Esophagus muscularis mucosa (tissue), 4 donors: Measurements from ENCODE around the gene ADGRB3.

Experiments
- CTCF ChIP-seq, 3 experiments: fragments of 200-600 bp in 2 of 3; fragments of 450-650 bp in 1 of 3; sonication (generic) in 2 of 3; IDR thresholded peaks; one replicate each; pipeline ENCODE4 v1.5.1; 2017 to 2019; ENCODE audit warnings: antibody characterized with exemption in 3 of 3, mild to moderate bottlenecking in 2 of 3, moderate library complexity in 1 of 3
- EP300 ChIP-seq: sonication (generic); formaldehyde crosslinking; IDR thresholded peaks from one replicate; pipeline ENCODE4 v1.6.1; 2017; ENCODE audit warnings: antibody characterized with exemption
- POLR2A ChIP-seq: fragments of 450-650 bp; IDR thresholded peaks from one replicate; pipeline ENCODE4 v1.6.1; 2017; ENCODE audit warnings: antibody characterized with exemption, moderate library complexity, mild to moderate bottlenecking, low read depth

- no peak for TF ChIP-seq CTCF (IDR thresholded peaks at IDR 0.05)
- no peak for TF ChIP-seq POLR2A
- no peak for TF ChIP-seq EP300
These were observed 372.7 kb downstream of the ADGRB3 start for GRCh38 chr6:69007781-69008180.
